AG08396 (cell line): ENCODE results near the gene WBP2.

ENCODE experiments used
- DNase-seq: peaks from one replicate; pipeline ENCODE4 v3.0.0; 2012; ENCODE audit warnings: low spot score, mixed read lengths

Gene WBP2

DNA sequence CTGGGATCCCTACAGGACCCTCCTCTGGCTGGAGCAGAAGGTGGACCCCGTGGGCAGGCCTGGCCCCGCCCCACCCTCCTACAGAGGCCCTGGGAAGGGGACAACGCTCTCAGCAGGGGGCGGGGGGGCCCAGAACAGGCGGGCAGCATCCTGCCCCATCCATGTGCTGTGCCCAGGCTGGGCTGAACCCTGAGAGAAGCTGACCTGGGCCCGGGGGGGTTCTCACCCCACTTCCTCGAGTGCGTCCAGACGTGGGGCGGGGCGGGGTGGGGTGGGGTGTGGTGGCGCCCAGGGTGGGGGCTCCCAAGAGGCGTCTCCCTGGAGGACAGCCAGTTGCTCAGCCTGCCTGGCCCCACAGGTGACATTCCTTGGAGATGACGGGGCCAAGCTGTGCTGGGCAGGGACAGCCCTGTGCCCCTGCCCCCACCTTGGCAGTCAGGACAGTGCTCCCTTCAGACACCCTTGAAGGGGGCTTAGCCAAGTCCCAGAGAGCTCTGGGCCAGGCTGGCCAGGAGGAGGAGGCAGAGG lies 10.5 kb downstream of the WBP2 start:
- DNase-seq = no peak

- no peak for DNase-seq
Observed at GRCh38 chr17:75843577-75844529, 11.3 kb downstream of the WBP2 start, which contains the start of gene UNC13D. Gene UNC13D, minus strand, starts transcription at chr17:75844404. Its CDS starts 67 bp downstream, at chr17:75844337.

GRCh38 chr17:75842963-75843576 lies 12.1 kb downstream of the WBP2 start:
- no peak for DNase-seq

- DNase-seq = no peak
Observed at GRCh38 chr17:75842411-75842810, 12.7 kb downstream of the WBP2 start.

DNA sequence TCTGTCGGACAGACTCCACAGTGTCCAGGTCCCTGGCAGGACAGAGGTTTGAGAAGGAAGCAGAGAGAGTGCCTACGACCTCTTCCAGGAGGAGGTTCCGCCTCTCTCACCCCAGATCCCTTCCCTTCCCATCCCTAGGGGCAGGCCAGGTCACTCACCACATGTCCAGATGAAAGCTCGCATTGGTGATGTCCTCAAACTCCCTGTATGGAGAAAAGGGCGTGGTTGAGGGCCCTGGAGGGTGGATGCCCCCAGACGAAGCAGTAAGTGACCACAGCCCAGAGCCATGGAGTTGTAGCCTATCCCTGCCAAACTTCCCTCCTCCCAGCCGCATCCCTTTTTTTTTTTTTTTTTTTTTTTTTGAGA lies 14.4 kb downstream of the WBP2 start:
- no peak for DNase-seq

- no peak for DNase-seq
Observed at GRCh38 chr17:75839942-75840798, 15.0 kb downstream of the WBP2 start.

GRCh38 chr17:75838410-75838809 lies 16.7 kb downstream of the WBP2 start:
- no peak for DNase-seq

DNA sequence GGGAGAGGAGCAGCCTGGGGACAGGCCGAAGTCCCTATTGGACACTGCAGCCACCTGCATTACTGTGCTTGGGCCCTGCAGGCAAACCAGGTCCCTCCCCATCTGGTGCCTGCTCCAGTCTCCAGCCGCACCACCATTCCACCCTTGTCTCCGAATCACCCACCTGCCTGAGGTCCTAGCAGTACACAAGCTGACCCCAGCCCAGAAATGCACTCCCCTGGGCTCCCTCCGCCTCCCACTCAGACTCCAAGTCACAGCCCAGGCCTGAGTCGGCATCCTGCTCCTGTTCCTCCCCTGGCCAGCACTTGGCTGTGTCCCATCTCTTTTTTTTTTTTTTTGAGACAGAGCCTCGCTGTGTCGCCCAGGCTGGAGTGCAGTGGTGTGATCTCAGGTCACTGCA lies 17.2 kb downstream of the WBP2 start:
- DNase-seq = no peak

DNA sequence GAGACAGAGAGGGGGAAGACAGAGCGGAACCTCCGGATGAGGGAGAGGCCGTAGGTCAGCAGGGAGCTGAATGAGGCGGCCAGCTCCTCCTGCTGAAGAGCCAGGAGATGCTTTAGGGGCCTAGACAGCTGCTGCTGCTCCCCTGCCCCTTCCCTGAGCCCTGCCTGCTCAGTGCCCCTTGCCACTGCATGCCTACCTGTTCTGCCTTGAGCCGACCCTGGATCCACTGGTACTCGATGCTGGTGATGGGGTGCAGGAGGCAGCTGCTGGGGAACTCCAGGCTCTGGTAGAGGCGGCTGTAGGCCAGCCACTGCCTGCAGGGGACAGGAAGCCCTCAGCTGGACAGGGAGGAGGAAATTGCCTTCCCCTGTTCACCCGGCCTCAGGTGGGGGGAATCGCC lies 18.5 kb downstream of the WBP2 start:
- DNase-seq = no peak

DNA sequence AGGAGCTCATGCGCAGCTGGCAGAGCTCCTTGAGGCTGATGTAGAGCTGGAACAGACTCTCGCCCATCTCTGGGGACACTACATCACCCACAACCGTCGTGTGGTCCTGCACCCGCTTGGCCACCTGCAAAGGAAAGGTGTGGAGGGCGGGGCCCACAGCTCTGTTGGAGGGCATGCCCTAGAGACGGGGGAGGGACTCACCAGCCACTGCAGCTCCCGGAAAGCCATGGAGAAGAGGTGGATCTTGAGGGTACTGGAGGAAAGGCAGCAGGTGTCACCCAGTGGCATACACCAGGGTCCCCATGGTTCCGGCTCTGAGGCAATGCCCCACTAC lies 19.5 kb downstream of the WBP2 start:
- DNase-seq = no peak

GRCh38 chr17:75834928-75835653 lies 20.0 kb downstream of the WBP2 start:
- peak; percentile 65 for DNase-seq

GRCh38 chr17:75834279-75834920 lies 20.7 kb downstream of the WBP2 start:
- no peak for DNase-seq

GRCh38 chr17:75832652-75833400 lies 22.3 kb downstream of the WBP2 start:
- DNase-seq = no peak

- DNase-seq = peak; percentile 70
Observed at GRCh38 chr17:75832164-75832651, 22.9 kb downstream of the WBP2 start.

DNA sequence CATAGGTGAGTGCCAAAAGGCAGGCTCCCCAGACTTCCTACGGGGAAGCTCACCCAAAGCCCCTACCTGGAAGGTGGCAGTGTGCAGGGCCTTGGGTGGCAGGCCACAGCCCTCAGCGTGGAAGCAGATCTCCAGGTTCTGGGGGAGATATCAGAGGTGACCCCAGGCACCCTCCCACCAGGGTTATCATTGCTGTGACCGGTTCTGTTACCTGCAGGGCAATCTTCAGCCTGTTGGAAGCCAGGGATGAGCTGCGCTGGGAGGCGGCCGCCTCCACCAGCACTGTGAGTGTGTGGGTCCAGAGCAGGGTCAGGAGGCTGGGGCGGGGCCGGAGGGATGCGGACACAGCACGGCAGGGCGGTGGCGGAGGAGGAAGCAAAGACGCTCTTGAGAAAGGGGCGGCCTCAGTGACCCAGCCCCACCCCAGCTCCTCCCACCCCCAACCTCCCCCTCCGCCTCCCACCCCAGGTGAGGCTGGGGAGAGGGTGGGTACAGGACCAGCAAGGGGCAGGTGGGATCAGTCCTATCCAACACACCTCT lies 24.0 kb downstream of the WBP2 start:
- DNase-seq = no peak

- DNase-seq = peak; percentile 61
Observed at GRCh38 chr17:75830164-75831031, 24.7 kb downstream of the WBP2 start.

DNA sequence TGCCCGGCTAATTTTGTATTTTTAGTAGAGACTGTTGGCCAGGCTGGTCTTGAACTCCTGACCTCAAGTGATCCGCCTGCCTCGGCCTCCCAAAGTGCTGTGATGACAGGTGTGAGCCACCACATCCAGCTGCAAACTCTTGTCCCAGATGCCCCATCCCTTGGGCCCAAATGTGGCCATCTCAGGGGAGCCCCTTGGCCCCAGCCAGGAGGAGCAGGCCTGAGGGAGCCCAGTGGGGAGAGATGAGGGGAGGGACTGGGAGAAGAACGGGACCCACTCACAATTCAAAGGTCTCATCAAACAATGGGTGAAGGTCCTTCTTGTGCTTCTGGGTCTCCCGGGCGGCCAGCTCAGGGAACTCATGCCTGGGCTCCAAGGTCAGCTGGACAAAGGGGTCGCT lies 25.4 kb downstream of the WBP2 start:
- no peak for DNase-seq

GRCh38 chr17:75828741-75829140 lies 26.4 kb downstream of the WBP2 start:
- DNase-seq = no peak

- no peak for DNase-seq
Observed at GRCh38 chr17:75828076-75828400, 27.1 kb downstream of the WBP2 start.
